ENCODE measurements around the gene PCNX2.
A peak's percentile ranks its signal among the peaks of the same experiment; 100 is the strongest.

The PCNX2 gene

DNA sequence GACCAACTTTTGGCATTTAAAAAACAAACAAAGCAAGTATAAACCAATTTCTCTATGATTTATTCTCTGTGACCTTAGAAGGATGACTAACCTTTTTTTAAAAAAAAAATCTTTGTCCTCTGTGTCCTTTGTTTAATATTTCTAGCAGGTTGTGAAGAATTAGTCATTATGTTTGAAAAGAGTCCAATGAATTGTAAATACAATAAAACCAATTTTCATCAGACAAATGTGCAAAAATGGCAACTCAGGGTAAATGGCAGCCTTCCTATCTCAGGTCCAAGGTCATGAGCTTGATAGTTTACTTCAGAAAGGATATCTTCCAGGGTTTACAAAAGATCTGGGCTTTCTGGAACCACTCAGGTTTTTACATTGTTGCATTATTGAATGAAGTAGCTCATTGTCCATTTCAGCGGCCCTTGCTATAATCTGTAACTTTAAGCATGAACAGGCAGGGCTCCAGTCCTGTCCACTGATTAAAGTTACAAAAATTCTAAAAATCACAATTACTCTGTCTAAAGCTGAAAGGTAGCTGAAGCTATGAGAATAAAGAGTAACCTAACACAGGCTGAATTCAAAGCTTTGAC lies 20.3 kb upstream of the PCNX2 start:
- peak; percentile 17 for DNase-seq (ENCODE audit: low read depth)

DNA sequence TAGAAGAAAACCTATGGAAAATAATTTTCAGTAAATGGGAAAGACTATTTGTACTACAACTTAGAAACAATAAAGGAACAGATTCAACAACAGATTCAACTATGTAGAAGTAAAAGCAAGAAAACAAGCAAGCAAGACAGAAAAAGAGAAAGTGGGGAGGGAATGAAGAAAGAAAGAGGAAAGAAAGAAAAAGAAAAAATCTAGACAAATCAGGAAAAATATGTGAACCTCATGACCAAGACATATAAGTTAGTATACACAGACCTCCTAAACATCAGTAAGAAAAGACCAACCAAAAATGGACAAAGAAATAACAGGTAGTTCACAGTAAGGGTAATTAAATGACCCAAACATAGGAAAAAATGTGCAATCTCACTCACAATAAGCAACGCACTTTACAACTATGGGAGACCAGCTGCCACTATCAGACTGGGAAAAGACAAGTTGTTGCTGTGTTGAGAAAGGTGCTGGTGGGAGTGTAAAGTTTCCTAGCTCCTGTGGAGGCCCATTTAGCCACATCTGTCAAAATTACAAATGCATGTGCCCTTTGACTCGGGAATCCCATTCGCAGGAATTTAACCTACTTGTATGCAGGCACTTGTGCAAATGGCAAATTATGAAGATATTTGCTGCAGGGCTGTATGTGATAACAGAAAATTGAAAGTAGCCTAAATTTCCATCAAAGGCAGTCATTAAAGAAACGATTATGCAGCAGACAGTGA lies 18.1 kb upstream of the PCNX2 start:
- DNase-seq (ENCODE audit: low read depth), result no peak

DNA sequence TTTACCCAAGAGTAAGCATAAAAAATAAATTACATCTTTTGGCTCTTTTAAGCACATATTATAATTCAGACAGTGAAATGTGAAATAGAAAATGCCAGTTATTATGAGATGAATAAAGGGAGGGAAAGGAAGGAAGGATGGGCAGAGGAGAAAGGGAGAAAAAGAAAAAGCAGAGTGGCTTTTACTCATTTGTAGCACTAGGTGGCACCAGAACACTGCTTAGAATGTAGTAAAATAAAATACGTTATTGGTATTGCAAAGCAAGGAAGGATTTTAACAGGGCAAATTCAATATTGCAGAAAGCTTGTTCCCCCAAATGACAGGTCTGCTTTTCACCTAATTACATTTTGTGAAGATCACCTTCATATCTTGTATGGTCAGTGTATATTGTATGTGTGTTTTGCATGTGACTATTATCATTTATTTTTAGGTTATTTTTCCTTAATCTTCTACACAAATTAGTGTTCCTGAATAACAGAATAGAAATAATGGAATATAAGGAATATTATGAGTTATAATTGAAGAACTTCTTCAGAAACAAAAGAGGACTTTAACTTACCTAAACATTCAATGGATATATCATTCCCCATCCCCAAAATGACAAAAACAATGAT lies 9.1 kb upstream of the PCNX2 start:
- peak; percentile 57 for DNase-seq (ENCODE audit: low read depth)

DNA sequence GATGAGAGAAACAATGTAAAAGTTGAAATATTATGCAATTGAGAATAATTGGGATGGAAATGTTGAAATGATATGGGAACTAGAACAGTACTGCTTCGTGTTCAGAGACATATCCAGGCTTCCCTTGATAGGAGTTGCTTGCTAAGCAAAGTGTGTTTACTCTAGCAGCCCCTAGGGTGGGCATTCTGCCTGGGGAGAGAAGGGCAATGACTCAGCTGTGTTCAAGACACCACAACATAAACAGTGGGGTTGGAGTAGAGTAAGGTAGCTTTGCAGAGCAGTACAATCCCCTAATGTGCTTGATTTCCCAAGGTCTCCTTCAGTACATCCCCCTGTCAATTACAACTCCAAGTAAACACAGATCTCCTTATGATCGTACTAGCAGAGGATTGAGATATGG lies 4.8 kb upstream of the PCNX2 start:
- peak; percentile 25 for DNase-seq (ENCODE audit: low read depth)

DNA sequence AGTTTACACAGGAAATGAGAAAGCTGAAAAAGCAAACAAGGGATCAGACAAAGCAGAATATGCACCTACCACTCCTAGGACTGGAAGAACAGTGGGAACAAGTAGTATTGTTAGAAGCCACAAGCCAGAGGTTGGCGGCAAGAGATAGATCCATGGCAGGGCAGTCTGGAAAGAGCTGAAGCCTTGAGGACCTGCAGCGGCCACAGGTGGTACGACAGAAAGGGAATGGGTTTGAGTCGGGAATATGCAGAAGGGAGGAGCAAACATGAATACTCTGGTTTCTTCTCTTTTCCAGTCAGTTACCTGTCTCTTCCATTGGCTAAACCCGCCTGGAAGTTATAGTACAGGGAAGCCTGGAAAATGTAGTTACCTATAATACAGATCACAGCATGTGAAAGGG lies 3.9 kb upstream of the PCNX2 start:
- DNase-seq (ENCODE audit: low read depth), result no peak

DNA sequence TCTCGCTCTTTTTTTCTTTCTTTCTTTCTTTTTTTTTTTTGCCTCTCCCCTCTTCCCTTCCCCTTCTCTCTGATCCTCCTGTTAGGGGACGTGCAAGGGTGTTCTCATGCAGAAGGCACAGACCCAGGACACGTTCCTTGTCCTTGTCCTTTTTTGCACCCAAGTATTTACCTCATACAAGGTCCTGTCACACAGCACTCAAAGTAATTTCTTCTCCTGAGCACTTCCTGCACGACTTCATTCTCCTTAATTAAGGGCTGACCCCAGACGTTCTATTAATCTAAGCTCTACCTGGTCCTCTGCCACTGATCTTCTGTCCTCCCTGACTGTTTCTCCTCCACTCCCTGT lies 424 bp upstream of the PCNX2 start:
- DNase-seq (ENCODE audit: low read depth), result no peak

DNA sequence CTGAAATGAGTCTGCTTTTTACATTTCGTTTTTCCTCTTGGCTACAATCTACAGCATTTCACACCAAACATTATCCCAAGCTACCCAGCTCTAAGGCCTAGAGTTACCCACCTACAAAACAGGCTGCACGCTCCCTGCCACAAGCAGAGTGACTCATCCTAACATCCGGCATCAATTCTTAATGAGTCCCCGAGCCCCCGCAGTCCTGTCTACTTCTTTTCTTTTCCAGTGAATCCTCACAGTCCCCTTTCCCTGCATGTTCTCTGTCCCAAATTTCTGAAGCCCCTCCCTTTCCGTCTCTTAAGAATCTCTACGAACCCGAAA lies 650 bp downstream of the PCNX2 start:
- peak; percentile 85 for DNase-seq (ENCODE audit: low read depth)

DNA sequence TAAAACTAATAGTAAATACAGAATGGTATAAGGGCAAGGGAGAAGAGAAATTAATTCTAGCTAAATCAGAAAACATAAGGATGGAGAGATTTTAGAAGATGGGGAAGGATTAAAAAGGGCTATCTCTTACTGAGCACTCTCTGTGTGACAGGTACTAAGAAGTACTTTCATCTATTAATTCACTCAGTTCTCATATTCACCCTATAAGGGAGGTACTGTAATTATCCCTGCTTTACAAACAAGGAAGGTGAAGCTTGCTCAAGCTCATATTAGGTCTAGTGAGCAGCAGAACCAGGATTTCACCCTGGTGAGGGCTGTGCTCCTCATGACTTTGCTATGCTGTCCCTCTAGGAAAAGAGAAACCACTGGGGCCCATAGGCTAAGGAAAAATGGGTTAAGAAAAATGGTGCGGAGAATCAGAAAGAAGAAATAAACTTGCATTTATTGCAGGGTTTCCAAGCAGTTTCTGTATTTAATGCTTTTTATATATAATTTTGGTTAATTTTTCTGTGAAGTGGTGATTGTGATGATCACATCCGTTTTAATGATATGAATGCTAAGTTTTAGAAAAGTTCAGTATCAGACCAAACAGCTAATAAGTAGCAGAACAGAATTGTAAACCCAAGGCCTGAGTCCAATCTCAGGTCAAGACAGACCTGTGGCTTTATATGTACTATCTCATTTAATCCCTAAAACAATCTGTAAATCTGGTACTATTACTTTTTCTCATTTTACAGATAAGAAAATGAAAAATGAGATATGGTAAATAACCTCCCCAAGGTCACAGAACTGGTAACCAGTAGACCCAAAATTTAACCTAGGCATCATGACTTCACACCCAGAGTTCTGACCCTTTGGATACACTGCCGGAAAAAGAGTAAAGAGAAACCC lies 1.7 kb downstream of the PCNX2 start:
- DNase-seq (ENCODE audit: low read depth), result no peak

DNA sequence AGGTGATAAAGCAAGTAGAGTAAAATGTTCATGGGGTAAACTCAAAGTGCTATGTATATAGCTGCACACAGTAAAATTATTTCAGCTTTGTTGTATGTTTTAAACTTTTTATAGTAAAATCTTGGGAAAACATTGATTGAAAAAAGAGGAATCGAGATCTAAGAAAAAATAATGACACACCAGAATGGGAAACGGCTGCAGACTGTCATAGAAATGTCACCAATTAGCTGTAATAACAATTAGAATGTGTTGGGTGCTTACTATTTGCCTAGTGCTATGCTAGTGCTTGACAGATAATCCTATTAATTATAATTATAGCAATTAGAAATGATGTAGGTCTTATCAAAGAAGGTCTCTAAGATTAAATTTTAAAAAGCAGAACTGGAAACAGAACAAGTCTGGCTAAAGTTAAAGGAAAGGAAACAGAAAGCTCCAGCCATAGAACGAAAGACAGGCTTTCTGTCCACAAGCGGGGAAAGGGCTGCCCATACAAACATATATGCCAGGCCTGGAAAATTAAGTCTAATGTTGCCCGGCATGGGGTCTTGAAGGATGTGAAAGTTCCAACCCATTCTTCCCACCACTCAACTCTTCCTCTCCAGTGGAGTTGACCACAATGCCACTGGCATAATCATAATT lies 5.0 kb downstream of the PCNX2 start:
- DNase-seq (ENCODE audit: low read depth), result no peak

DNA sequence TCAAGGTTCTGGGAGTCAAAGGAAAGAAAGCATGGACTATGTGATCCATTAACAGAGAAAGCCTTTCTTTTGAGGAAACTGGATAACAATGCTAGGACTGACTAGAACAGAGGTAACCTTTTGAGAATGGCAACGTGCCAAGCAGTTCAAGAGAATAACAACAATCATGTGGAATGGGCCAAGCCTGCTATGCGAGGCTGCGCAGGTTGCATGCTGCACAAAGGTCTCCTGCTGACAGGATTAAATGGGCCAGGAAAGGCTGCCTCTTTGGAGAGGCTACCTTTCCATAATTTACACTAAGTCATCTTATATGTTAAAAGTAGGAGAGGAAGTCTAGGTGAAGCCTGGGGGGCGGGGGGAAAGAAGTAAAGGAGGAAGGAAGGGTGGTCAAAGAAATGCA lies 5.8 kb downstream of the PCNX2 start:
- DNase-seq (ENCODE audit: low read depth), result no peak

DNA sequence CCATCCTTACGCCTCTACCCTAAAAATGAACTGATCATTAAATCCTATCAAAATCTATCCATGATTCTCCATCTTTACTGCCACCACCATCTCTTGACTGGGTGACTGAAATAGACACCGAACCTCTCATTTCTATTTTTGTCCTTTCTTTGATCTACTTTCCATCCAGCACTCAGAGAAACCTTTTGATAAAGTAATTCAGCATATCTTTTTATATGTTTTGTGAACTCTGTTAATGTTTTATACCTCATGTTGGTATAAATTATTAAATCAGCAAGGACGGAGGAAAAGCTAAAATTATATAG lies 13.0 kb downstream of the PCNX2 start:
- DNase-seq (ENCODE audit: low read depth), result no peak

DNA sequence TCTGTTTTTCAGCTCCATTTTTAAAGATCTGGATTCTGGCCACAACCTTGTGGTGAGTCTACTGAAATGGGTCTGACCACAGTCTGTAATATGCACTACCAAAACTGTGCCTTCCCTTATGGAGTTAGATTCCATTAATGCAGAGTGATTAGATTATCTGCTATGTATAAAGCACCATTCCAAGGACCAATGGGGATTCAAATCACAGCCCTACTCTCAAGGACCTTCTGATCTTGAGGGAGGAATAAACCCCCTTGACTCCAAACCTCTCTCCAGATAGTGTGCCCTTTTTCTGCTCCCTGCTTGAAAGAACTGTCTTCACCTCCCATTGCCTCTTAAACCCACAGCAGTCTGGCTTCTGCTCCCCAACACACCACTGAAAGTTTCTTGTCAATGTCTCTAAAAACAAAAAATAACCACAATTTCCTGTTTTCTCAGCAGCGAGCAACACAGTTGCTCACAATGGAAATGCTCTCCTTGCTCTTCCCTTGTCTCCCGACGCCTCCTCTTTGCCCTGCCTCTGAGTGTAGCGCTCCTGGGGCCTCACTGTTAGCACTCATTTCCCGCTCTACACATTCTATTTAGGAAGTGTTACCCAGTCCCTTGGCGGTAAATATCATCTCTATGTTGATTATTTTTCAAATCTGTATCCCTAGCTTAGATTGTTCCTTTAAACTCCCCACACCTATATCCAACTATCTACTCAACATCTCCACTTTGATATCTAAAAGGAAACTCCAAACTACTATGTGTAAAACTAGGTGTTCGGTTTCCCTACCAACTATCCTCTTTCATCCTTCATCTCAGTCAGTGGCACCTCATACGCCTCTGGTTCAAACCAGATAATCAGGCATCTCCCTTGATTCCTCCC lies 13.6 kb downstream of the PCNX2 start:
- DNase-seq (ENCODE audit: low read depth), result no peak

DNA sequence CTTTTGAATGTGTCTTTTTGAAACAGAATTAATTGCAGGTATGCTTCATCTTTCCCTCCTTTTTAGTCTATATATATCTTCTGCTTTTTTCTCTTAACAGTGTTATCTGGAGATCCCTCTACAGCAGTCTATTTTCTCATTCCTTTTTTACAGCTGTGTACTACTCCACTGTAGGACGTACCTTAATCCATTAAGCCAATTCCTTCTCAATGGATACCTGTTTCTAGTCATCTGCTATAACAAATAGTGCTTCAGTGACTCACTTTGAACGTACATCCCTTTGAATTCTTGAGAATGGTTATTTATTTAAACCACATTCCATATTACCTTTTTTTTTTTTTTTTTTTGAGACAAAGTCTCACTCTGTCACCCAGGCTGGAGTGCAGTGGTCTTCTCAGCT lies 15.6 kb downstream of the PCNX2 start:
- DNase-seq (ENCODE audit: low read depth), result no peak

DNA sequence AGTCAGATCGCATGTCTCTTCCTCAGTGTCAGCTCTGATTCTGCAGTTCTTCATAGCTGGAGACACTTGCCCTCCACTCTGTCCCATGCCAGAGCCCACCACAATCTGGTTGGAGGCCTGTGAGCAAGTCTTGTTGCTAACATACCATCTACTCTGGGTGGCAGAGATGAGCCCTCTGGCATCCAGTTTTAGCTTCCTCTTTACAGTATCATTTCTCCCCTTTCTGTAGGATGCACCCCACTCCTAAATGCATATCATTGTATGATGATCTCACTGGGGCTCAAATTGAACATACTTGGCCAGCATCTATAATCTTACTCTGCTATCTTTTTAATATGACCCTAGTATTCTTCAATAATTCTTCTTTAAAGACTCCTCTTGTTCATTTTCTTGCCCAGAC lies 16.9 kb downstream of the PCNX2 start:
- DNase-seq (ENCODE audit: low read depth), result no peak

DNA sequence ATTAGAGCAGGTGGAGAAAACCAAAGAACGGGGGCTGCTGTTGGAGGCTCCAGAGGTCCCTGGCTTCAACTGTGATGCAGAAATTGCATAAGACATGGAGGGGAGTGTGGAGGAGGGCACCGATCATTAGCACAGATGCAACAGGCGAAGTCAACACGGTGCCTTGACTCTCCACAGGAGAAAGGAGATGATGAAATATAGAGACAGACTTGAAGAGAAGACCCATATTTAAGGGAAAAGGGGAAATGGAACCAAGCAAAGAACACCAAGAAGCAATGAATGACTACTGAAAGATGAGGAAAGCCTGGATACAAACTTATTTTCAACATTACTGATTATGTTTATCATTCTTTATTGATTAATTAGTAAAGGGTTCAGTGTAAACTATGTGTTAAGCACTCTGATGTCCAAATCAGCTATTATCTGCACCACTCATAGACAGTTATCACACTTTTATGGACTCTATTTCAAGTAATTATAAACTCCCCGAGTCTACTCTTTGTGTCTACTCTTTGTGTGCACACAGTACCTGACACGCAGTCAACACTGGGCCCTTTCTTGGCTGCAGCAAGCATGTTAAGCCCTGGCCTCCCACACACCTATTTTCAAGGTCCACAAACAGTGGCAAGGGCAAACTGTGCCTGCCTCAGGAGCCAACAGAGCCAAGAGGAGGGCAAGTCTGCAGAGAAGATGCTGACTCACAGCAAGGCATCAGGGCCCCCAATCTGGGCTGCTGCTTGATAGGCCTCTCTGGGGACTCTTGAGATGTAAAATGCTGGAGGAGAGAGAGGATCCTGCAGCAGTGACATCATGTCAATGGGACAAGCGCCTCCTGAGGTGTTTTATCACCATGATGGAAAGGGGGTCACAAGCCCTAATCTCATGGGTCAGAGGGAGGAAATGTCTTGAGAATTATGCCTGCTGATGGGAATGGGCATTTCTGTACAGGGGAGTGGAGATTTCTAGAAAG lies 17.6 kb downstream of the PCNX2 start:
- no peak for DNase-seq (ENCODE audit: low read depth)

DNA sequence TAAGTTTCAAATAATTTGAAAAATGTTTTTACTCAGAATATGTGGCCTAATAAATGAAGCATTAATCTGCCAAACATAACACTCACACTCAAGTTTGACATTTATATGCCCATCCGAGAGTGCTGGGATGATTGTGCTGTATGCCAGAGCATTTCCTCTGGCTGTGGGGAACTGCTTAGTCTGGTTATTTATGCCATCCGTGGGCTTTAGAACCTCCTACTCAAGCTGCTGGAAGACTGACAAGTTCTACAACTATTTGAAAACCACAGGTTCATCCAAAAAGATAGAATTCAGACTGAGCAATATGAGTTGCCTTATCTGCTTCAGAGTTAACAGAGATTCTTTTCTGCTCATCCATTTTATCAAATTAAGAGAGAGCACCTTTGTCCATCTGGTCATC lies 25.9 kb downstream of the PCNX2 start:
- DNase-seq (ENCODE audit: low read depth), result no peak

DNA sequence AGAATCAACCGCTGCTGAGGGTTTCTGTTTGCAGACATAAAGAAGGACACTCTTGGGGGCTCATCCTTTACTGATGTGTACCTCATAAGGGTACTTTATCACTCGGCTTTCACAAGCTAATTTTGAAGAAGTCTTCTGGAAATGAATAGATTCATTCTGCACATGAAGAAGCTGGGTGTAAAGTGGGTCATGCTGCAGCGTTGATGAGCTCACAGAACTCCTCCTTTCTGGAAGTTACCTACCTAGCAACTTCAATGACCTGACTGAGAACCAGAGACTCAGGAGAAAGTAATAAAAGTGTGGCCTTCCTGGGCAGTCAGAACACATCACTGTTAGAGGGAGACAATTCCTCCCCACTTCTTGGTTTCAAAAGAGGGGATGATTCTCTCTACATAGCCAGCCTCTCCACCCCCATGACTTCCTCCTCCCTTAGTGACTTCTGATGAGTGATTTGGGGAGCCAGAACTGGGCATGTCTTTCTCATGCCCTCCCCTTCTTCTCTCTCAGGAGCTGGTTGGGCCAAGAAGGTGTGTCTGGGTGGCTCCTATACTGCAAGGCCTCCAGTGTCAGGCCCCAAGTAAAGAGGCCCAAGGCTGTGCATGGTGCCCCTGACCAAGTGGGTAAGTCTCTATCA lies 27.0 kb downstream of the PCNX2 start:
- no peak for DNase-seq (ENCODE audit: low read depth)

DNA sequence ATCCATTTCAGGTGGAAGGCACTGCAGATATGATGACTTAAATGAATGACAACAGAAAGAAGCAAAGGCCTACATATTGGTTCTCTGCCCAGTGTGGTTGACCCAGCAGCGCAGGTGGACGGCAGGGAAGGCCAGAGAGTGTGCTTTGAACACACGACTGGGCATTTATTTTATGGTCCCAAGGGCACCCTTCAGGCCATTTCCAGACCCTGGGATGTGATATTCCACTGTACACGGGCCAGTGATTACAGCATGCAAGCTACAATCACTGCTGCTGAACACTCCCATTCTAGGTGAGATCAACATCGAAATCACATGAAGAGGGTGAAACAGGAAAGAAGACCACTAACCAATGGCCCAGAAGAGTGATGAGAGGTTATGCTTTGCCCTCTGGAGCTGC lies 33.8 kb downstream of the PCNX2 start:
- DNase-seq (ENCODE audit: low read depth), result no peak

DNA sequence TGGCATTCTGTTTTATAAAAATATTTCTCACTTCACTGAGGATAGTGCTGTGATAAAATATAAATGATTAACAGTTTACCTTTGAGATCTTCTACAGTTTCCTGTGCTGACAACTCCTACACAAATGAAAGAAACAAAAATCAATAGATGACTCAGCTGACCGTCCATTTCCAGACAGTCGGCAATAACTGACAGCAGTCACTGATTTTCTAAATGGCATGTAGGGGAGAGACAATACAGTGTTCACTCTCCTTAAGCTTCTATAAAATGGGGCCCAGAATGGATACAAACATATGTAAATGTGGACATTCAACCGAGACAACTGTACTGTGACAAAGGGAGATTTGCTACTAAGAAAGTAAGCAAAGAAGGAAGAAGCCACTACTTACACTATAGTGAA lies 34.3 kb downstream of the PCNX2 start:
- DNase-seq (ENCODE audit: low read depth), result no peak

DNA sequence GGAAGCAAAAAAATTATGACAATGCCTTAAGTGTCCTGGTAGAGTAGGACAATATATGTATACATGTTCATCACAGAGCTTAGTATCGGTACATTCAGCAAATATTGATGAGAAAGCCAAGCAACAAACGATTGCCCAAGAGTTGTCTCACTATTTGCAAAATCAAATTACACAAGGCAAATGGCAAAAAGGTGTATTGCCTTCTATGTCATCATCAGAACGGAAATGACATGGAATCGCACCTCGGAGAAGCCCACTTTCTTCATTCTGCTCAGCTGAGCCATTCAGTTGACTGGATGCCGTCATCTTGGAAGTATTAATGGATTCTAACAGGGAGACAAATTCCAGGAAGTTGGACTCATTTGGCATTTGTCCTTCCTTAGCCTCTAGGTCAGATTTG lies 37.7 kb downstream of the PCNX2 start:
- no peak for DNase-seq (ENCODE audit: low read depth)
